Erythroblast (primary cell): ENCODE results near the gene BTBD10.

Experiments used
- GATA1 ChIP-seq: IDR thresholded peaks from 2 replicates; pipeline ENCODE4 v1.6.1; 2011; ENCODE audit warnings: low read depth, mild to moderate bottlenecking, control low read depth, low read length, moderate library complexity
- POLR2A ChIP-seq: IDR thresholded peaks from 2 replicates; pipeline ENCODE4 v1.6.1; 2011; ENCODE audit warnings: mild to moderate bottlenecking, low read length

DNA sequence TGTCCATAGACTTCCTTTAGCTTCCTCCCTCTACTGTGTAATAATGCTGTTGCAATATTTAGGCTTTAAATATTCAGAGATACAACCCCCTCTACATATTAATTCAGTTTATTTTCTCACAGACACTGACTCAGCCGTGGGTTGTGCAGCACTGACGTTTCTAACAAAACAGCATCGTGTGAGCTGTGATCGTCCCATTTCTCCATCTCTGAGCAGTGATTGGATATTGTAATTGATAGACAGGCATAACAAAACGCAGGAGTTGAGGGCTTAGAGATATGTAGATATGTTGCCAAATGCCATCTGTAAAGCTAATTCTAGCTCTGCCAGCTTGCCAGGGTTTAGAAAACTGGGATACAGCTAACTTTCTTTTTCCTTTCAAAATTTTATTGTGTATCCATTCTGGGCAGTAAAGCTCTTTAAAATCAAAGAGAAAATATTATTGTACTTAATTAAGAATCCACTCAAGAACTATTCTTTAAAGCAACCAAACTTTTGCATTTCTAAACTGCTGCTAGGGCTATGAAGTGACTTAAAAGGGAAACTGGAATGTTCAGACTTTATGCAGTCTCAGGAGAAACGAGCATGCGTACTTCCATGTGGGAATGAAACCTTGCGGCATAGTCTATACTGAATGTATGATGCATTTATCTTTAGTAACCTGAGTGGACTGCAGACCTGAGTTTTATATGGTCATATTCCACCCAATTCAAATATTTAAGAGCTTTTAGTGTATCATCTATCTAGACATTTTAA, 22.7 kb downstream of the BTBD10 start:
- TF ChIP-seq POLR2A = no peak
- TF ChIP-seq GATA1 = no peak
